Liver (tissue), 9 donors: ENCODE results near the gene L3HYPDH. TPM values are rescaled to one million over a fixed set of nuclear protein-coding genes. Genes with fewer than 3 reads are reported as not detected.

Source experiments
- DNase-seq: peaks from one replicate; pipeline ENCODE4 v3.0.0-alpha.2; 2017; ENCODE audit warnings: low spot score
- H3K27ac ChIP-seq, 2 donors: one replicate each; pipeline ENCODE4 v1.7.0; 2013; ENCODE audit warnings: inconsistent platforms in 2 of 2, low read length in 2 of 2, control low read depth in 1 of 2, low read depth in 1 of 2, mild to moderate bottlenecking in 1 of 2
- H3K27me3 ChIP-seq, 4 donors: one replicate each; pipeline versions ENCODE4 v1.6.1 to v1.7.0; 2013; ENCODE audit warnings: low read length in 3 of 4, inconsistent platforms in 1 of 4, mild to moderate bottlenecking in 1 of 4, moderate library complexity in 1 of 4; ENCODE audit not compliant: control insufficient read depth in 4 of 4, insufficient read depth in 4 of 4
- H3K36me3 ChIP-seq, 4 donors: one replicate each; pipeline versions ENCODE4 v1.6.1 to v1.7.0; 2013; ENCODE audit warnings: low read length in 3 of 4, mild to moderate bottlenecking in 3 of 4, low read depth in 1 of 4, moderate library complexity in 1 of 4; ENCODE audit not compliant: control insufficient read depth in 4 of 4, insufficient read depth in 3 of 4
- H3K4me1 ChIP-seq, 4 donors: one replicate each; pipeline versions ENCODE4 v1.6.1 to v1.7.0; 2013; ENCODE audit warnings: low read length in 3 of 4, mild to moderate bottlenecking in 3 of 4, moderate library complexity in 1 of 4; ENCODE audit not compliant: control insufficient read depth in 4 of 4, insufficient read depth in 4 of 4
- H3K4me3 ChIP-seq, 3 donors: one replicate each; pipeline versions ENCODE4 v1.6.1 to v1.7.0; 2013; ENCODE audit warnings: low read length in 3 of 3, control low read depth in 1 of 3, low read depth in 1 of 3, mild to moderate bottlenecking in 1 of 3
- H3K9ac ChIP-seq, 2 donors: one replicate each; pipeline ENCODE4 v1.7.0; 2013; ENCODE audit warnings: low read length in 2 of 2, mild to moderate bottlenecking in 2 of 2, moderate library complexity in 2 of 2, control low read depth in 1 of 2, low read depth in 1 of 2
- H3K9me3 ChIP-seq, 4 donors: one replicate each; pipeline versions ENCODE4 v1.6.1 to v1.7.0; 2013; ENCODE audit warnings: low read length in 3 of 4; ENCODE audit not compliant: control insufficient read depth in 4 of 4
- EGR1 ChIP-seq, 2 donors: IDR thresholded peaks; 2 replicates each; pipeline ENCODE4 v1.6.1; 2016 to 2018; ENCODE audit warnings: antibody characterized with exemption in 2 of 2, low read depth in 2 of 2
- FOXA1 ChIP-seq: IDR thresholded peaks from 2 replicates; pipeline ENCODE4 v1.6.1; 2016; ENCODE audit warnings: antibody characterized with exemption
- FOXA2 ChIP-seq: IDR thresholded peaks from 2 replicates; pipeline ENCODE4 v1.6.1; 2016; ENCODE audit warnings: antibody characterized with exemption
- GABPA ChIP-seq, 2 donors: IDR thresholded peaks in 1 of 2; conservative IDR thresholded peaks in 1 of 2; 2 replicates each; pipeline ENCODE4 v1.6.1; 2016; ENCODE audit warnings: antibody characterized with exemption in 2 of 2, mild to moderate bottlenecking in 1 of 2, moderate library complexity in 1 of 2
- HNF4A ChIP-seq, 2 donors: conservative IDR thresholded peaks; 2 replicates each; pipeline ENCODE4 v1.6.1; 2016; ENCODE audit warnings: antibody characterized with exemption in 2 of 2, mild to moderate bottlenecking in 2 of 2
- HNF4G ChIP-seq: IDR thresholded peaks from 2 replicates; pipeline ENCODE4 v1.6.1; 2016; ENCODE audit warnings: antibody characterized with exemption
- JUND ChIP-seq, 2 donors: IDR thresholded peaks; 2 replicates each; pipeline ENCODE4 v1.6.1; 2016; ENCODE audit warnings: antibody characterized with exemption in 2 of 2
- MAX ChIP-seq: IDR thresholded peaks from 2 replicates; pipeline ENCODE4 v1.6.1; 2016; ENCODE audit warnings: antibody characterized with exemption
- NR2F2 ChIP-seq: IDR thresholded peaks from 2 replicates; pipeline ENCODE4 v1.6.1; 2016; ENCODE audit warnings: antibody characterized with exemption
- RAD21 ChIP-seq, 2 donors: IDR thresholded peaks; 2 replicates each; pipeline ENCODE4 v1.6.1; 2016; ENCODE audit warnings: antibody characterized with exemption in 2 of 2, mild to moderate bottlenecking in 2 of 2
- REST ChIP-seq: IDR thresholded peaks from 2 replicates; pipeline ENCODE4 v1.6.1; 2016; ENCODE audit warnings: antibody characterized with exemption, mild to moderate bottlenecking
- RXRA ChIP-seq, 2 donors: IDR thresholded peaks; 2 replicates each; pipeline ENCODE4 v1.6.1; 2017 to 2018; ENCODE audit warnings: antibody characterized with exemption in 2 of 2, mild to moderate bottlenecking in 1 of 2
- SP1 ChIP-seq: IDR thresholded peaks from 2 replicates; pipeline ENCODE4 v1.6.1; 2018; ENCODE audit warnings: antibody characterized with exemption, mild to moderate bottlenecking
- TAF1 ChIP-seq: conservative IDR thresholded peaks from 2 replicates; pipeline ENCODE4 v1.6.1; 2016; ENCODE audit warnings: antibody characterized with exemption, mild to moderate bottlenecking
- WGBS: extraction: QIAGEN DNeasy Blood & Tissue Kit; methylation state at CpG from one replicate; pipeline ENCODE4 v1.1.7; 2013; 5-methylcytosine and 5-hydroxymethylcytosine counted together
- polyA plus RNA-seq, 2 donors: library from polyadenylated mRNA; stranded (reverse) in 1 of 2; unstranded in 1 of 2; fragments of 200-250 nt in 1 of 2; fragments of >200 nt in 1 of 2; fragmentation: Nextera tagmentation in 1 of 2; extraction: Ambion mirVana in 1 of 2; gene quantifications; one replicate each; pipeline versions ENCODE4 v1.2.1 to v1.2.3, GENCODE V29; 2013 to 2015
- total RNA-seq, 2 donors: library from RNA; depleted of rRNA; stranded (reverse); fragments of >200 nt; gene quantifications; one replicate each; pipeline ENCODE4 v1.2.3, GENCODE V29; 2014
- TF ChIP-seq, protein P1 (sequence below): fragments of 150-350 bp; IDR thresholded peaks from 2 replicates; pipeline ENCODE4 v1.5.1; 2017; ENCODE audit warnings: improper control_type of control experiment, low read depth, low read length; ENCODE audit not compliant: missing input control
- TF ChIP-seq, protein P2 (sequence below): IDR thresholded peaks from 2 replicates; pipeline ENCODE4 v1.6.1; 2016; ENCODE audit warnings: antibody characterized with exemption
- TF ChIP-seq, protein P3 (sequence below): IDR thresholded peaks from 2 replicates; pipeline ENCODE4 v1.6.1; 2016; ENCODE audit warnings: antibody characterized with exemption
- donor health status: healthy.
- donor health status: healthy.
- donor health status: healthy.
- donor health status: healthy.
- donor health status: healthy.

Gene L3HYPDH
- total and polyA plus RNA-seq, 4 donors: 9.3 to 36.3 (median 28.2) TPM

- H3K27ac ChIP-seq: peak overlapping the region in 1 of 2 donors; percentile 7
- DNase-seq: no peak
- H3K4me1 ChIP-seq: peaks cover 0 to 3% (median 0%) of the 10 kb centered on the region in 4 donors
- no peaks in the 10 kb centered on the region for H3K36me3 ChIP-seq
- H3K9ac ChIP-seq: peak overlapping the region in 1 of 2 donors; percentile 13
- WGBS: 70% methylated on average over 4 of the region's 4 CpGs
- TF ChIP-seq FOXA2 (no peak), REST (no peak), RAD21 (IDR thresholded peaks at IDR 0.05) (no peak), FOXA1 (no peak), EGR1 (IDR thresholded peaks at IDR 0.05; ENCODE audit: low read depth in 2 of 2) (no peak), SP1 (no peak), RXRA (IDR thresholded peaks at IDR 0.05) (no peak), NR2F2 (no peak), TAF1 (no peak), MAX (no peak), JUND (IDR thresholded peaks at IDR 0.05) (no peak), HNF4G (no peak), HNF4A (conservative IDR thresholded peaks at IDR 0.05) (no peak), GABPA (IDR thresholded peaks at IDR 0.05 in 1 of 2, conservative IDR thresholded peaks at IDR 0.05 in 1 of 2) (no peak)
- TF ChIP-seq, protein P1, sequence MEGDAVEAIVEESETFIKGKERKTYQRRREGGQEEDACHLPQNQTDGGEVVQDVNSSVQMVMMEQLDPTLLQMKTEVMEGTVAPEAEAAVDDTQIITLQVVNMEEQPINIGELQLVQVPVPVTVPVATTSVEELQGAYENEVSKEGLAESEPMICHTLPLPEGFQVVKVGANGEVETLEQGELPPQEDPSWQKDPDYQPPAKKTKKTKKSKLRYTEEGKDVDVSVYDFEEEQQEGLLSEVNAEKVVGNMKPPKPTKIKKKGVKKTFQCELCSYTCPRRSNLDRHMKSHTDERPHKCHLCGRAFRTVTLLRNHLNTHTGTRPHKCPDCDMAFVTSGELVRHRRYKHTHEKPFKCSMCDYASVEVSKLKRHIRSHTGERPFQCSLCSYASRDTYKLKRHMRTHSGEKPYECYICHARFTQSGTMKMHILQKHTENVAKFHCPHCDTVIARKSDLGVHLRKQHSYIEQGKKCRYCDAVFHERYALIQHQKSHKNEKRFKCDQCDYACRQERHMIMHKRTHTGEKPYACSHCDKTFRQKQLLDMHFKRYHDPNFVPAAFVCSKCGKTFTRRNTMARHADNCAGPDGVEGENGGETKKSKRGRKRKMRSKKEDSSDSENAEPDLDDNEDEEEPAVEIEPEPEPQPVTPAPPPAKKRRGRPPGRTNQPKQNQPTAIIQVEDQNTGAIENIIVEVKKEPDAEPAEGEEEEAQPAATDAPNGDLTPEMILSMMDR: no peak
- TF ChIP-seq, protein P2, sequence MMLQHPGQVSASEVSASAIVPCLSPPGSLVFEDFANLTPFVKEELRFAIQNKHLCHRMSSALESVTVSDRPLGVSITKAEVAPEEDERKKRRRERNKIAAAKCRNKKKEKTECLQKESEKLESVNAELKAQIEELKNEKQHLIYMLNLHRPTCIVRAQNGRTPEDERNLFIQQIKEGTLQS: no peak
- TF ChIP-seq, protein P3, sequence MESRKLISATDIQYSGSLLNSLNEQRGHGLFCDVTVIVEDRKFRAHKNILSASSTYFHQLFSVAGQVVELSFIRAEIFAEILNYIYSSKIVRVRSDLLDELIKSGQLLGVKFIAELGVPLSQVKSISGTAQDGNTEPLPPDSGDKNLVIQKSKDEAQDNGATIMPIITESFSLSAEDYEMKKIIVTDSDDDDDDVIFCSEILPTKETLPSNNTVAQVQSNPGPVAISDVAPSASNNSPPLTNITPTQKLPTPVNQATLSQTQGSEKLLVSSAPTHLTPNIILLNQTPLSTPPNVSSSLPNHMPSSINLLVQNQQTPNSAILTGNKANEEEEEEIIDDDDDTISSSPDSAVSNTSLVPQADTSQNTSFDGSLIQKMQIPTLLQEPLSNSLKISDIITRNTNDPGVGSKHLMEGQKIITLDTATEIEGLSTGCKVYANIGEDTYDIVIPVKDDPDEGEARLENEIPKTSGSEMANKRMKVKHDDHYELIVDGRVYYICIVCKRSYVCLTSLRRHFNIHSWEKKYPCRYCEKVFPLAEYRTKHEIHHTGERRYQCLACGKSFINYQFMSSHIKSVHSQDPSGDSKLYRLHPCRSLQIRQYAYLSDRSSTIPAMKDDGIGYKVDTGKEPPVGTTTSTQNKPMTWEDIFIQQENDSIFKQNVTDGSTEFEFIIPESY: no peak
- H3K4me3 ChIP-seq: no peak overlapping the region
- H3K27me3 ChIP-seq: no peaks in the 10 kb centered on the region
- H3K9me3 ChIP-seq: no peaks in the 10 kb centered on the region
Observed at GRCh38 chr14:59424341-59425071, 59.7 kb downstream of the L3HYPDH start.

Other genes starting within 250 kb of the L3HYPDH start
- 1 to 10 TPM in 1 of 2 donors, under 1 TPM in 1; 0.56 to 2.9 TPM for gene GPR135, start 19.0 kb downstream of the L3HYPDH start, total RNA-seq
- gene GPR135, start 19.0 kb downstream of the L3HYPDH start, polyA plus RNA-seq: under 1 TPM; 0.22 to 0.31 TPM
- gene JKAMP, start 109 bp upstream of the L3HYPDH start, total RNA-seq: 10 to 100 TPM; 41.2 to 65.1 TPM
- 10 to 100 TPM; 19.7 to 23.9 TPM for gene JKAMP, start 109 bp upstream of the L3HYPDH start, polyA plus RNA-seq
- gene CCDC175, start 92.4 kb upstream of the L3HYPDH start, total RNA-seq: not detected
- gene CCDC175, start 92.4 kb upstream of the L3HYPDH start, polyA plus RNA-seq: not detected